Panc1 (cell line): Measurements from ENCODE around the gene FOXA3. TPM values are rescaled to one million over a fixed set of nuclear protein-coding genes. Genes with fewer than 3 reads are reported as not detected.

Source experiments
- ATAC-seq: fragments of 200-7000 bp; cut with Tn5 transposase; 2 replicates; pipeline ENCODE4 v1.9.1; 2020; ENCODE audit warnings: mild to moderate bottlenecking, moderate library complexity
- BruUV-seq: library from RNA; stranded (reverse); fragments of 400-500 nt; replicated peaks from 2 replicates; lab custom pipeline; 2021; lab: Mats Ljungman, UMichigan
- CTCF ChIA-PET: fragments of 300-600 bp; sonication (Branson Sonifier 250); formaldehyde crosslinking; loops from one replicate; lab custom pipeline; 2022; ENCODE audit warnings: antibody characterized with exemption; lab: Charles Lee
- POLR2A ChIA-PET: fragments of 300-600 bp; sonication (Branson Sonifier 250); formaldehyde crosslinking; loops from one replicate; lab custom pipeline; 2022; ENCODE audit warnings: antibody characterized with exemption; lab: Charles Lee
- DNase-seq: peaks from one replicate; pipeline ENCODE4 v3.0.0-alpha.2; 2010; ENCODE audit warnings: low read depth, low spot score
- H3K27ac ChIP-seq: 2 replicates; pipeline ENCODE4 v1.5.1; 2011; ENCODE audit warnings: mild to moderate bottlenecking, low read length, inconsistent platforms
- H3K27me3 ChIP-seq: fragments of 200-500 bp; sonication (Bioruptor generic); 2 replicates; pipeline ENCODE4 v1.6.0; 2014; ENCODE audit warnings: low read length, inconsistent platforms; ENCODE audit not compliant: control insufficient read depth, insufficient read depth
- H3K36me3 ChIP-seq: fragments of 200-500 bp; sonication (Bioruptor generic); 2 replicates; pipeline ENCODE4 v1.5.1; 2014; ENCODE audit warnings: inconsistent platforms, mild to moderate bottlenecking, low read length, moderate library complexity; ENCODE audit not compliant: control insufficient read depth, insufficient read depth
- H3K4me1 ChIP-seq: 2 replicates; pipeline ENCODE4 v1.5.1; 2011; ENCODE audit warnings: inconsistent platforms, mild to moderate bottlenecking, low read length, moderate library complexity; ENCODE audit not compliant: control insufficient read depth, insufficient read depth
- H3K4me3 ChIP-seq, 2 experiments: 2 replicates each; pipeline ENCODE4 v1.5.1; 2011 to 2012; ENCODE audit warnings: low read depth in 2 of 2, low read length in 2 of 2, mild to moderate bottlenecking in 2 of 2, inconsistent platforms in 1 of 2, moderate library complexity in 1 of 2
- H3K9me3 ChIP-seq: fragments of 200-500 bp; sonication (Bioruptor generic); 2 replicates; pipeline ENCODE4 v1.5.1; 2014; ENCODE audit warnings: low read depth, mild to moderate bottlenecking, inconsistent platforms, low read length, moderate library complexity; ENCODE audit not compliant: control insufficient read depth, insufficient read depth
- CTCF ChIP-seq: fragments of 450-650 bp; IDR thresholded peaks from 2 replicates; pipeline ENCODE4 v1.5.1; 2017; ENCODE audit warnings: mild to moderate bottlenecking
- POLR2AphosphoS5 ChIP-seq: IDR thresholded peaks from 2 replicates; pipeline ENCODE4 v1.6.1; 2012; ENCODE audit warnings: mild to moderate bottlenecking, low read depth, low read length, moderate library complexity
- REST ChIP-seq, 2 experiments: IDR thresholded peaks; 2 replicates each; pipeline ENCODE4 v1.6.1; 2011 to 2012; ENCODE audit warnings: low read depth in 2 of 2, control low read depth in 1 of 2, low read length in 1 of 2, mild to moderate bottlenecking in 1 of 2, moderate library complexity in 1 of 2; ENCODE audit not compliant: insufficient read depth in 1 of 2
- SIN3A ChIP-seq: IDR thresholded peaks from 2 replicates; pipeline ENCODE4 v1.6.1; 2012; ENCODE audit warnings: low read depth, mild to moderate bottlenecking, low read length, moderate library complexity, borderline replicate concordance; ENCODE audit not compliant: insufficient read depth
- TCF7L2 ChIP-seq: IDR thresholded peaks from 2 replicates; pipeline ENCODE4 v1.6.1; 2011; ENCODE audit warnings: mild to moderate bottlenecking, low read depth, low read length, inconsistent platforms
- in situ Hi-C: cut with HindIII; loops from 2 replicates; pipeline ENCODE4 v1.10.0; 2016; ENCODE audit warnings: low sequenced_read_pairs, low pct_unique_long_range_greater_than_20kb
- intact Hi-C: fragments of 100-400 bp; cut with micrococcal nuclease; formaldehyde crosslinking; loops from one replicate; pipeline ENCODE4 v1.10.0; 2022; ENCODE audit not compliant: unreplicated experiment
- total RNA-seq: library from RNA; stranded (reverse); gene quantifications from one replicate; pipeline ENCODE4 v1.2.1, GENCODE V29; 2021; ENCODE audit not compliant: unreplicated experiment

The FOXA3 gene
- total RNA-seq, 1 experiment from 2014 or later, result 0.26 TPM

DNA sequence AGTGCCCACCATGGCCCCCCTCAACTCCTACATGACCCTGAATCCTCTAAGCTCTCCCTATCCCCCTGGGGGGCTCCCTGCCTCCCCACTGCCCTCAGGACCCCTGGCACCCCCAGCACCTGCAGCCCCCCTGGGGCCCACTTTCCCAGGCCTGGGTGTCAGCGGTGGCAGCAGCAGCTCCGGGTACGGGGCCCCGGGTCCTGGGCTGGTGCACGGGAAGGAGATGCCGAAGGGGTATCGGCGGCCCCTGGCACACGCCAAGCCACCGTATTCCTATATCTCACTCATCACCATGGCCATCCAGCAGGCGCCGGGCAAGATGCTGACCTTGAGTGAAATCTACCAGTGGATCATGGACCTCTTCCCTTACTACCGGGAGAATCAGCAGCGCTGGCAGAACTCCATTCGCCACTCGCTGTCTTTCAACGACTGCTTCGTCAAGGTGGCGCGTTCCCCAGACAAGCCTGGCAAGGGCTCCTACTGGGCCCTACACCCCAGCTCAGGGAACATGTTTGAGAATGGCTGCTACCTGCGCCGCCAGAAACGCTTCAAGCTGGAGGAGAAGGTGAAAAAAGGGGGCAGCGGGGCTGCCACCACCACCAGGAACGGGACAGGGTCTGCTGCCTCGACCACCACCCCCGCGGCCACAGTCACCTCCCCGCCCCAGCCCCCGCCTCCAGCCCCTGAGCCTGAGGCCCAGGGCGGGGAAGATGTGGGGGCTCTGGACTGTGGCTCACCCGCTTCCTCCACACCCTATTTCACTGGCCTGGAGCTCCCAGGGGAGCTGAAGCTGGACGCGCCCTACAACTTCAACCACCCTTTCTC lies 8.2 kb downstream of the FOXA3 start:
- H3K9me3 ChIP-seq, result no peaks in the 10 kb centered on the region
- in situ Hi-C loops (no loop called here), intact Hi-C loops (no loop called here)
- ChIA-PET CTCF (no interaction called here), POLR2A (no interaction called here)
- H3K4me3 ChIP-seq, result no peak overlapping the region
- TF ChIP-seq REST (IDR thresholded peaks at IDR 0.05; ENCODE audit: insufficient read depth in 1 of 2, low read depth in 2 of 2, low read length in 1 of 2), result no peak
- TF ChIP-seq TCF7L2, result no peak
- no peak for TF ChIP-seq CTCF
- no peak for TF ChIP-seq SIN3A
- TF ChIP-seq POLR2AphosphoS5, result no peak
- no peaks in the 10 kb centered on the region for H3K4me1 ChIP-seq
- H3K36me3 ChIP-seq, result no peaks in the 10 kb centered on the region
- H3K27me3 ChIP-seq, result no peaks in the 10 kb centered on the region
- H3K27ac ChIP-seq, result no peak overlapping the region
- no TSS peak for BruUV-seq
- DNase-seq (no peak), ATAC-seq (no peak)

- no peak for ATAC-seq
- no peaks in the 10 kb centered on the region for H3K27me3 ChIP-seq
- POLR2A ChIA-PET, result no interaction called here
- TF ChIP-seq TCF7L2, result no peak
- TF ChIP-seq SIN3A, result no peak
- TF ChIP-seq POLR2AphosphoS5, result no peak
- TF ChIP-seq CTCF, result no peak
- no peak for TF ChIP-seq REST (IDR thresholded peaks at IDR 0.05; ENCODE audit: insufficient read depth in 1 of 2, low read depth in 2 of 2, low read length in 1 of 2)
- intact Hi-C loops (no loop called here), in situ Hi-C loops (no loop called here)
- H3K9me3 ChIP-seq, result no peaks in the 10 kb centered on the region
- H3K4me3 ChIP-seq, result no peak overlapping the region
- H3K4me1 ChIP-seq, result no peaks in the 10 kb centered on the region
- no peak overlapping the region for H3K27ac ChIP-seq
- CTCF ChIA-PET, result no interaction called here
- no peak for DNase-seq
- no peaks in the 10 kb centered on the region for H3K36me3 ChIP-seq
- BruUV-seq, result no TSS peak
Measured at GRCh38 chr19:45873219-45873772, 9.2 kb downstream of the FOXA3 start.
